ENCODE results near the gene KLHL6.
"Not testable (repeated sequence)": the region's sequence is repeated elsewhere in the genome, so short reads cannot be mapped to it uniquely, and the experiment has no call there.

Gene KLHL6

DNA sequence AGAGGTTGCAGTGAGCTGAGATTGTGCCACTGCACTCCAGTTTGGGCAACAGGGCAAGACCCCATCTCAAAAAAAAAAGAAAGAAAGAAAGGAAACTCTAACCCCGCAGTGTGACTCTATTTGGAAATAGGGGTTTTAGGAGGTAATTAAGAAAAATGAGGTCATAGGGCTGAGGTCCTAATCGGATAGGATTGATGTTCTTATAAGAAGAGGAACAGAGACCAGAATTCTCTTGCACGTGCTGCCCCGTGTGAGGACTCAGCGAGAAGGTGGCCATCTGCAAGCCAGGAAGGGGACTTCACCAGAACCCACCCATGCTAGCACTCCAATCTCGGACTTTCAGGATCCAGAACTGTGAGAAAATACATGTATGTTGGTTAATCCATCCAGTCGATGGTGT is 25.8 kb downstream of the KLHL6 start:
- DNase-seq, result no peak

DNA sequence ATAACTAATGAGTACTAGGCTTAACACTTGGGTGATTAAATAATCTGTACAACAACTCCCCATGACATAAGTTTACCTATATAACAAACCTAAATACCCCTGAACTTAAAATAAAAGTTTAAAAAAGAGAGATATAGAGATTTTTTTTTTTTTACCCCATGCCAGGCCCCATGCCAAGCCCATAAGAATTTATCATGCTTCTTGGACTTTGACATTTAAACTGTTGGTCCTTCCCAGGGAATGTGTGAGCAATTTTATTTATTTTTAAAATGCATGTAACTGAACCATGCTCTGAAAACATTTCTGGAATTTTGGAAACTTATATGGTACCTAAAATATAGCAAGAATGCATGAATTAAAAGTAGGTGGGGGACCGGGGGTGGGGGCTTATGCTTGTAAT is 26.3 kb downstream of the KLHL6 start:
- DNase-seq, result no peak

DNA sequence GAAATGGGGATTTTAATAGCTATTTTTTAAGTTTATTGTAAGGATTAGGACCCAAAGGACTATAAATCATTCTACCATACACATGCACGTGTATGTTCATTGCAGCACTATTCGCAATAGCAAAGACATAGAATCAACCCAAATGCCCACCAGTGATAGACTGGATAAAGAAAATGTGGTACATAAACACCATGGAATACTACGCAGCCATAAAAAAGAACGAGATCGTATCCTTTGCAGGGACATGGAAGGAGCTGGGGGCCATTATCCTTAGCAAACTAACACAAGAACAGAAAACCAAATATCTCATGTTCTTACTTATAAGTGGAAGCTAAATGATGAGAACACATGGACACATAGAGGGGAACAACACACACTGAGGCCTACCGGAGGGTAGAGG is 26.7 kb downstream of the KLHL6 start:
- DNase-seq, result not testable (repeated sequence)

DNA sequence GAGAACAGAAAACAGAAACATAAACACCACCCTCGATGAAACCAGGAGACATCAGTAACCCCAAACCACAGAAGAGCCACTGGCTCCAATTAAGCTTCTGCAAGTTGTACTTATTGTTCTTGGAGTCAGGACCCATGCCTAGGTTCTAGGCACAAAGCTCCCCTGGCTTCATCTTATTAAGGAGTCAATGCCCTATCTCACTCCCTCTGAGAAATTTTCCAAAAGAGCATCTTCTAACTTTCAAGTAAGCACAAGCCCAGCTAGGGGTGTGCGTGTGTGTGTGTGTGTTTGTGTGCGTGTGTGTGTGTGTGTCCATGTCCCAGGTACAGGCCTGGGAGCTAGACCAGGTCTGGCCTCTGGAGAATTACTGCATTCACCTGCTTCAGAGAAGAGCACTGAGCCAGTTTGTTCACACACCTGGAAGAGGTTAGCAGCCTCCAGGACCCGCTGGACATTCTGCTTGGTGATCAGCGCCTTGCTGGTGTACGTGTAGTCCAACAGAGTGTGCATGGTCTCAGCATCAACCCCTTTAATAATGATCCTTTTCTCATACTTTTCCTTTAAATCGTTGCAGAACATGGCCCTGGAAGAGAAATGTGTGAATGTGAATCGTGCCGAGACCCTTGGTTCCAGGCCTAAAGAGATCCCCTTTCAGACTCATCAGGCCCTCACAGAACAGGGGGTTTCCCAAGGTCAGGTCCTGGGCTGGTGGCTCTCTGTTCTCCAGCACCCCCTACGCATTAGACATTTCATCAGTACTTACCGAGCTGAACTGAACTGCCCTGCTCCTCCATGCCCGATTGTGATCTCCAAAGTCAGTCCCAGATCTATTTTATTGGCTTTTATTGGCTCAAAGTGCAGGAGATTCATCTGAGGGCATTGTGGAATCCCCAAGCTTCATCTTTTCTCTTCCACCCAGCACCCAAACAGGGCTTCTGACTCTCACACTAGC is 27.8 kb downstream of the KLHL6 start:
- DNase-seq, result no peak

DNA sequence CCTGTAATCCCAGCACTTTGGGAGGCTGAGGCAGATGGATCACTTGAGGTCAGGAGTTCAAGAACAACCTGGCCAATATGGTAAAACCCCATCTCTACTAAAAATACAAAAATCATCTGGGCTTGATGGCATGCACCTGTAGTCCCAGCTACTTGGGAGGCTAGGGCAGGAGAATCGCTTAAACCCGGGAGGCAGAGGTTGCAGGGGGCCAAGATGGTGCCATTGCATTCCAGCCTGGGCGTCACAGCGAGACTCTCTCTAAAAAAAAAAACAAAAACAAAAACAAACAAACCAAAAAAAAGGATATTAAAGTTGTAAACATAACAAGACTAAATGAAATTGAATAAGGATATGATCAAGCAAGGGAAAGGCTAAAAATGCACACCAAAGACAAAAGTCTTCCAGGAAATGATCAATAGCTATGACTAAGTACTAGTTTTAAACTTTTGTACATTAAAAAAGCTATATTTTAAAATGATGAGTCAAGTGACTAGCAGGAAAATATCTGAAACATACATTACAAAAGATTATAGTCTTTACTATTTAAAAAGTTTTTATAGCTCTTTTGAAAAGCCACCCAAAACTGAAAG is 28.6 kb downstream of the KLHL6 start:
- DNase-seq, result no peak

DNA sequence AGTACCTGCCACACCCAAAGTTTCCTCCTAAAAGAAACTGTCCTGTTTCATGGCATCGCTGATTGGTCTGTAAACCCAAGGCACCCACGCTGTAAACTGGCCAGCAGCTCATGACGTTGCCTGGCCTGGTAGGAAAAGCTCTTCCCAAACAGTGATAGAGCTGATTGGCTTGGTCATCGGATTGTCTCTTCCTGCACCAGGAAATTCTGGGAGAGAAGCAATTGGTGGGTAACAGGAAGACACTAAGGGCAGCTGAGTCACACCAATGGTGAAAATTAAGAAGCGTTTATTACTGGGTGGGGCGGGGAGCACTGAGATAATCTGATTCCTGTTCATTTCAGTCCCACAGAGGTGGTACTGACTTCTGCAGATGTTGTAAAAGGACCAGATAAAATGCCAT is 31.0 kb downstream of the KLHL6 start:
- no peak for DNase-seq

DNA sequence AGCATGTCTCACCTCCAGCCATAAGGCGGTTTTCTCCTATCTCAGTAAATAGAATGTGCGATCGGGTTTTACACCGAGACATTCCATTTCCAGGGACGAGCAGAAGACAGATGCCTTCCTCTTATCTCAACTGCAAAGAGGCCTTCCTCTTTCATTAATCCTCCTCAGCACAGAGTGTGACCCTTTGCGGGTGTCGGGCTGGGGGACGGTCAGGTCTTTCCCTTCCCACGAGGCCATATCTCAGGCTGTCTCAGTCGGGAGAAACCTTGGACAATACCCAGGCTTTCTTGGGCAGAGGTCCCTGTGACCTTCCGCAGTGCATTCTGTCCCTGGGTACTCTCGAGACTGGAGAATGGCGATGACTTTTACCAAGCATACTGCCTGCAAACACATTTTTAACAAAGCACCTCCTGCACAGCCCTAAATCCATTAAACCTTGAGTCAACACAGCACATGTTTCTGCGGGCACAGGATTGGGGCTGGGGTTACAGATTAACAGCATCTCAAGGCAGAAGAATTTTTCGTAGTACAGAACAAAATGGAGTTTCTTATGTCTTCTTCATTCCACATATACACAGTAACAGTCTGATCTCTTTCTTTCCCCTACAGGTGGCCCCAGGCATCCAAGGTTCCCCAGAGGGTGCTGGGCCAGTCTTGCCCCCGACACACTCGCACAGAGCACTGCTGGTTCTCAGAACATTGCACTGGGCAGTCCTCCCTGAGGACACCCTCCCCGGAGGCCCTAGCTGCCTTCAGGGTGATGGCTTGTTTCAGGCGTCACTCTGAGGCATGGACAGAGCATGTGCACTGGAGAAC is 34.6 kb downstream of the KLHL6 start:
- DNase-seq, result not testable (repeated sequence)

DNA sequence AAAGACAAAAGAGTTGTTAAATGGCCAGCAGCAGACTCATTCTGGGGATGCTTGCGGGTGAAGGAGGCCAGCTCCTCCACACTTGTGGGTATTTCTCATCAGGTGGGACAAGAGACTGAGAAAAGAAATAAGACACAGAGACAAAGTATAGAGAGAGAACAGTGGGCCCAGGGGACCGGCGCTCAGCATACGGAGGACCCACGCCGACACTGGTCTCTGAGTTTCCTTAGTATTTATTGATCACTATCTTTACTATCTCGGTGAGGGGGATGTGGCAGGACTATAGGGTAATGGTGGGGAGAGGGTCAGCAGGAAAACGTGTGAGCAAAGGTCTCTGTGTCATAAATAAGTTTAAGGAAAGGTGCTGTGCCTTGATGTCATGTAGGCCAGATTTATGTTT is 35.2 kb downstream of the KLHL6 start:
- DNase-seq, result not testable (repeated sequence)

DNA sequence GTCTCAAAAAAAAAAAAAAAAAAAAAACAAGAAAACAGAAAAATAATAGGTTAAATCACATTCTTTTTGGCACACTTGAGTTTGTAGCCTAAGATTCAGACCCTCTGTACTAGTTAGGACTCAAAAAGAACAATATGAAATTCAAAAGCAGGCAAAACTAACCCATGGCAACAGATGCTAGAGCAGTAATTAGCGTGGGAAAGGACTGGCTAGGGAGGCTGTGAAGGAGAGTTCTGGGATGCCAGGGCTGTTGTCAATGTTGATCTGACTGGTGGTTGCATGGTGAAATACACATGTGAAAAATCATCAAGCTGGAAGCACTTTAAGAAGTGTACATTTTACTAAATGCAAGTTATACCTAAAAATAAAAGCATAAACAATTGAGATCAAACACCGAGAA is 35.6 kb downstream of the KLHL6 start:
- no peak for DNase-seq

DNA sequence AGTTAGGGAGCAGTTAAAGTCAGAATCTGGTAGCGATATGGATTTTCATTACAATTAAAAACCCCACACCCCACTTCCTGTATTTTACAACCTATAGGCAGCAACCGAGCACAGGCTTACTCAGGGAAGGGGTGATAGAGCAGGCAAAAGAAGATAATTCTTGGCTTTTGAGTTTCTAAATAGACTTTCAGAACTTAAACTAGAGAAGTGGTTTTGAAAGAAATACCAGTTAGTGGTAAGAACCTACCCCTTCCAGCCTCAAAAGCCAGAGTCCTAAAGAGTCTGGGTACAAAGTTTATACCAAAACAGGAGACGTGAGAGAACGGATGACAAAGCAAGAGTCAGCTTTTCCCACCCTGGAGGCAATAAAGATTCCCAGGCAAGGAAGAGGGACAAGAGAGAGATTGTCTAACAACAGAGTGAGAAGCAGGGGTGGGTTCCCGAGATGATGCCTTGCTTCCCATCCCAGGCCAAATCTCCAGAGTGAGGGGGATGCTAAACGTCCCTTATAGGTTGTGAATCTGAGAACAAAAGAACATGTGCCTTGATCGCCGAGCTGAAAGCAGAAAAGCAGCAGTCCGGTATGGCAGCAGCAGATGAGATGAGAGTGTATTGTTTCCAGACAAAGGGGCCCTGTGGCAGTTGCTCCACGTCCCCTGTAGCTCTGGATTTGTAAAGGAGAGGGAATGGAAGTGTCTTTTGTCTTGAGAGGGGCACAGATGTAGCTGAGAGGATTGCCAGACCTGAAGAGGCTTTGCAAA is 36.8 kb downstream of the KLHL6 start:
- DNase-seq, result no peak

DNA sequence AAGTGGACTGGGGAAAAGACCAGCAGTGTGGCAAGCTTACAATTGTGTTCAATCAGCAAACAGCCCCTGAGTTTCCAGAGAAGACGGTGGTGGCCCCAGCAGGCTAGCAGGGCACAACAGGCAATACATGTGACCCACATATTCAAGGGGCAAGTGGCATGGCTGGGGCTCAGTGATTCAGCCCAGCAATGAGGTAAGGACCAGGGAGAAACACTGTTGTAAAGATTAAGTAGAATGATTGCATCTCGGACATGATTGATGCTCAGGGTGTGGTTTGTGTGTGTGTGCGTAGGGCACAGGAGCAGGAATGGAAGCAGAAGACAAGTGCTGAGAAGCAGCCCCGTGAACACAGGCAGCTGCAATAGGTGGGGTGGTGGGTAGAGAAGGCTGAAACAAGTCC is 37.9 kb downstream of the KLHL6 start:
- DNase-seq, result no peak

DNA sequence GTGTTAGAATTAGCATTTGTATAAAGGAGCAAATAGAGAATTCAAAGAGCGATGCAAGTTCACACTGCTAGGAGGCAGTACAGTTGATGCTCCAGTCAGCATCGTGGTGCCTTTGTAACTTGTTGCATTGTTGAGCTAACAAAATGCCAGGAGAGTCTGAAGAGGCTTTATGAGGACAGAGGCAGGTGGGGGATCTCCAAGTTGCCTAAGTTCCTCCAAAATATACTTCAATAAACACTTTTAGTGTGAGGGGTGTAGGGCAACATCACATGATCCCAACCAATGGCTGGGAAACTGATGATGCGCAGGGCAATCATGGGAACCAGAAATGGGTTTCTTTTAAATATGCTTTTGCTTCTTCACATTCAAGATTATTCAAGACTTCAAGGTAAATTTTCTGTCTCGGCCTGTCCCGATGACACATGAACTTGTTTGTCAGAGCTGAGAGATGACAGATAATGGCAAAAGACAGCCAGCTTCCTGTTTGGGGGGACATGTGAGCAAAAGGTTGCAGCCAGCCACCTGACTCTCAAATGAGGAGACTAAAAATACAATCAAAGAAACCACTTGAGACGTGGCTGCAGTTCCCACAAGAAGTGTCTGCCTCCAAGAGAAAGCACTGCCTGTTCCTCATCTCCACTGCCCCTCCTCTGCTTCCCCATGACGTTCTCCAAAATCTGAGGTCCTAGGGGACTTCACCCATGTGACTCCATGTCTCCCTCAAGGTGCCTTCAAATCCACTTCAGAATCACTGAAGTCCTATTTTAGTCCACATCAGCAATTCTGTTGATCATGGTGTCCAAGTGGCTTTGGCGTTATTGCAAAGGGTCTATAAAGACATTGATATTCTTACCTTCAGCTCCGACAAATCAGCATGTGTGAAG is 39.3 kb downstream of the KLHL6 start:
- DNase-seq, result no peak

DNA sequence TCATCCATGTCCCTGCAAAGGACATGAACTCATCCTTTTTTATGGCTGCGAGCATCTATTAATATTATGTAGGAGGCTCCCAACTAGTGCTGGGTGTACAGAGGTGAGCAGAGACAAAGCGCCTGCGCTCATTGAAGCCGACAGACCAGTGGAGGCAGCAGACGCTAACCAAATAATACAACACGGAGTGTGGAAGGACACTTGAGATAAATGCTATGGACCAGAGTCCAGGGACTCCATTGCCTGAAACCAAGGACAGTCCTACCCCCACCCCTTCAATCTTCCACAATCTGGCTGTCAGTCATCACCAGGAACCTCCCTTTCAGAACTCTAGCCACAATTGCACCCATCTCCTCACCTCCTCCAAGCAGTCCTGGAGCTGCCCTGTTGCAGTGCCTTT is 41.5 kb downstream of the KLHL6 start:
- no peak for DNase-seq

DNA sequence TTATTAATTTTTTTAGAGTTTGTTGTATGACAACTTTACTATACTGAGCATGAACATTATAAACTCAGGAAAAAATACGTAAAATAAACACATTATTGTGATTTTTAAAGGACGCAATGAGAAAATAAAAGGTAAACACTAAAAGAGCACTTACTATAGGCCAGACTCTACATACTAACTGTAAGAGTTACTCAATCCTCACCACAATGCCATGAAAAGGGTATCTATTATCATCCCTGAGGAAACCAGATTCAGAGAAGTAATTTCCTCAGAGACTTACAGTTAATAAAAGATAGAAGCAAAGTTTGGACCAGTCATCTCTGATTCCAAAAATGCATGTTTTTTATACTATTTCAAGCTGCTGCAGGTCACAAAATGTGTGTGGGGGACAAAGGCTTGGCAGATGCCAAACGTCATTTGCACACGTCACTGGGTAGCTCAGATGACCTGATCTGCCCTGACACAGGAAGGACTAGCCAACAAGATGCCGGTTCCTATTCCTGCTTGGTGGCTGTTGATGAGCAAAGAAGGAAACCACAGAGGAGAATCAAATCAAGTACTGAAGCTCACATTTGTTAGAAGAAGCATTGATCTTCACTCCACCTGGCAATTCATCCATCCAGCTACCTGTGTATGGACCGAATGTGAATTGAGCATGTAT is 42.3 kb downstream of the KLHL6 start:
- no peak for DNase-seq

DNA sequence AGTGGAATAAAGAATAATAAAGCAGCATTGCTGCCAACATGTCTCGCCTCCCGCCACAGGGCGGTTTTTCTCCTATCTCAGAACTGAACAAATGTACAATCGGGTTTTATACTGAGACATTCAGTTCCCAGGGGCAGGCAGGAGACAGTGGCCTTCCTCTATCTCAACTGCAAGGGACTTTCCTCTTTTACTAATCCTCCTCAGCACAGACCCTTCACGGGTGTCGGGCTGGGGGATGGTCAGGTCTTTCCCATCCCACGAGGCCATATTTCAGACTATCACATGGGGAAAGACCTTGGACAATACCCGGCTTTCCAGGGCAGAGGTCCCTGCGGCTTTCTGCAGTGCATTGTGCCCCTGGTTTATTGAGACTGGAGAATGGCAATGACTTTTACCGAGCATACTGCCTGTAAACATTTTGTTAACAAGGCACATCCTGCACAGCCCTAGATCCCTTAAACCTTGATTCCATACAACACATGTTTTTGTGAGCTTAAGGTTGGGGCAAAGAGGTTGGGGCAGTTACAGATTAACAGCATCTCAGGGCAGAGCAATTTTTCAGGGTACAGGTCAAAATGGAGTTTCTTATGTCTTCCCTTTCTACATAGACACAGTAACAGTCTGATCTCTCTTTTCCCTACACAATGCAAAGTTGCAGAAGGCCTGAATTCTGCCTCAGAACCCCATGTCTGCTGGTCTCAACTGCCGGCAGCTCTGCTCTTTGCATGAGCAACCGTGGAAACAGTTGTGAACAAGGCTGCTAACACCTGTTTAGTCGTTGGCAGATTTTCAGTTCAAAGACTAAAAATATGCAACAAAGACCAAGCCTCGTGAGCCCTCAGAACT is 44.0 kb downstream of the KLHL6 start:
- DNase-seq, result not testable (repeated sequence)

DNA sequence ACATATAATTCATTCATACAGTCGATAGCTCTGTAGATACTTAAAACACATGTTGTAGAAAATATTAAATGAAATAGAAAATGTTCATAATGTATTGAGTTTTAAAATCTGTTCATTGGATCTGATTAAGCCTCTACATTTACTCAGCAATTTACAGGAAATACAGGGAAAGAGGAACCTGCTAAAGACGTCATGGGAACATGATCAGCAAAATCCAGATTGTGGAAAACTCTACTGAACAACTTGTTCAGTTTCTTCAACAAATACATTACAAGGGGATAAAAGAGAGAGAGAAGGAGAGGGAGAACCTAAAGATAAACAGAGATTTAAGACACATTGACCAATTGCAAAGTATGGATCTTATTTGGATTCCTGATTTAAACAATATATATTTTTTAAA is 46.7 kb downstream of the KLHL6 start:
- no peak for DNase-seq

DNA sequence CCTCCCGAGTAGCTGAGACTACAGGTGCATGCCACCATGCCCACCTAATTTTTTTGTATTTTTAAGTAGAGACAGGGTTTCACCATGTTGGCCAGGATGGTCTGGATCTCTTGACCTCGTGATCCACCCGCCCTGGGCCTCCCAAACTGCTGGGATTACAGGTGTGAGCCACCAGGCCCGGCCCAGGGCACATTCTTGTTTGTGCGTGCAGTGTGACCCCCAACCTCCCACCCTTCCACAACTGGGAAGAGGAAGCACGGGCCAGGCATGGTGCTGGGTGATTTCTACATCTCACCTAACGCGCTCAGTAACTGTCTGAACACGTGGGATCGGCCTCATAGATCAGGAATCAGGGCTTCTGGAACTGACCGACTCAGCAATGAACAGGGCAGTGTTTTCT is 48.0 kb downstream of the KLHL6 start:
- no peak for DNase-seq

DNA sequence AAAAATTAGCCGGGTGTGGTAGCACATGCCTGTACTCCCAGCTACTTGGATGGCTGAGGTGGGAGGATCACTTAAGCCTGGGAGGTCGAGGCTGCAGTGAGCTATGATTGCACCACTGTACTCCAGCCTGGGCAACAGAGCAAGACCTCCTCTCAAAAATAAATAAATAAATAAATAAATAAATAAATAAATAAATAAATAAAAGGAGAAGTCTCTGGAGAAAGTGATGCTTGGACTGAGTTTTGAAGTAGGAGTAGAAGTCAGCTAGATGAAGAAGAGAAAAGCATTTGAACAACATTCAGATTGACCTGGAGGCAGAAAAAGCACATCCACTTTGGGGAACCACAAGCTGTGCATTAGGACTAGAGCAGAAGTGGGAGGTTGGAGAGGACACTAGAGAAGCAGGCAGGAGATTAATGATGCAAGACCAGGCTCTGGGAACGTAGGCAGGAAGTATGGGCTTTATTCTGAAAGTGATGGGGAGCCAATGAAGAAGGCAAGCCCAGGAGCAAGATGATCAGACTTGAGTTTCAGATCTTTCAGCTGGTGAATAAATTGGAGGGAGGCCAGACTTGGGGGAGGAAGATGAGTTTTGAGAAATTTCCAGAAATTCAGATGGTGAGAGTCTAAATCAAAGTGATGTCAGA is 48.7 kb downstream of the KLHL6 start:
- DNase-seq, result no peak

DNA sequence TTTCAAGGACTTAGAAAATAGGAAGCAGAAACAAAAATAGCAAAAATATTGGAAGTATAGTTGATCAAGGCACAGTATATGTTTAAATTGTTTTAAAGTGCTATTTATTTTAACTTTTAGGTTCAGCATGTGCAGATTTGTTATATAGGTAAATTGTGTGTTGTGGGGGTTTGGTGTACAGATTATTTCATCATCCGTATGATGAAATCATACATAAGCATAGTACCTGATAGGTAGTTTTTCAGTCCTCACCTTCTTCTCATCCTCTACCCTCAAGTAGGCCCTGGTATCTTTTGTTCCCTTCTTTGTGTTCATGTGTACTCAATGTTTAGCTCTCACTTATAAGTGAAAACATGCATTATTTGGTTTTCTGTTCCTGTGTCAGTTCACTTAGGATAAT is 50.9 kb downstream of the KLHL6 start:
- DNase-seq, result no peak

DNA sequence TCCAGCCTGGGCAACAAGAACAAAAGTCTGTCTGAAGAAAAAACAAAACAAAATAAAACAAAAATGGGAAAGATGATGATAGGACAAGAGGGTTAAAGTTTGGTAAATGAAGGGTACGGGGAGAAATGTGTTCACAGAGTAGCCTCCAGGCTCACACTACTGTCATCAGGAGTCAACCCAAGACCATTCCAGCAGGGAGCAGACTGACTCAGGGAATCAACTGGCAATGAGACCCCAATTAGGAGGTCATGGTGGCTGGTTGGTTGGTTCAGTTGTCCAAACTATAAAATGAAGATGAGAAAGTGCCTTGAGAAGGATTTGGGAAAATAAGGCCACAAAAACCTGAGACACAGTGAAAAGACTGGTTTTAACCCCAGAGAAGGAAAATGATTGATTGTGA is 51.8 kb downstream of the KLHL6 start:
- DNase-seq, result no peak
